ENCODE results near the gene ST6GALNAC6.

Gene ST6GALNAC6

DNA sequence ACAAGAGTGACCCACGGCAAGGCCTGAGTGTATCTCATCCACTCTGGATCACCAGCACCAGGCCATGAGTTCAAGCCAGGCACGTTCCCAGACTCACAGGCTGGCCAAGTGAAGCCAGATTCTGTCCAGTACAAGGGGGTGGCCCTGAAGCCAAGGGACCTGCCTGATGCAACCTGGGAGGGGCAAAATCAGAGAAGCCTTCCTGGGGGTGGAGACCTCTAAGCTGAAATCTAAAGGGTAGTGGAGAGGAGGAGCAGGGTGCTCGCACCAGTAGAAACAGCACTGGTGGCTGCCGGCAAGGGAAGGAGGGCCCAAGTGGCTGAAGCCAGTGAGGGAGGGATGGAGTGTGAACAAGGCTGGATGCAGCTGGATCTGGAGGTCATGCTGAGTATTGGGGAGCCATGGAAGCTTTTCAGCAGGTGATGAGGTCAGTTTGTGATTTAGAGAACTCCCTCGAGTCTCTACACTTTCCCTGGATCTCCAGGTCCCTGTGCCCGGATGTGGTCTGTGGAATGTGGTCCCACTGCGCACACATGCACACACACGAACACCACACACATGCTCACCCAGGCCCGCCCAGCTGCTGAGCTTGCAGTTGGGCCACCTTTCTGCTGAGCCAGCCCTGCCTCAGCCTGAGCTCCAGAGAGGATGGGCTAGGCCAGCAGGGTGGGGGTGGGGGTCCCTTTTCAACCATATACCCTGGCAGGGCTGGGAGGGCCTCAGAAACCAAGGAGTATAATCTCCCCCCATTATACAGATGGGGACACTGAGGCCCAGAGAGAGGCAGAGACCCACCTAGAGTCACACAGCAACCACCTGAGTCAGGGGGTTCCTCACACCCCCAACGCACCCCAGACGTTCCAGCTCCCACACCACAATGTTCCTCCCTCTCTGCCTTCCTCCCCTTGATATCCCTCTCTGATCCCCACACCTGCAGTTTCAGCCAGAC lies 29.5 kb upstream of the ST6GALNAC6 start:
- Histone ChIP-seq H2BK120ac (ENCODE audit: low read depth, low read length) (no peak overlapping the region), H3K4ac (ENCODE audit: low read depth in 1 of 2, low read length in 2 of 2) (no peak overlapping the region), H3K18ac (ENCODE audit: low read depth in 1 of 2, low read length in 2 of 2) (no peak overlapping the region), H3K79me1 (replicated peaks; ENCODE audit: low read length, poor library complexity, severe bottlenecking) (peaks cover 2% of the 10 kb centered on the region), H3K14ac (ENCODE audit: low read length in 2 of 2) (no peak overlapping the region), H2BK5ac (ENCODE audit: low read depth, low read length, poor library complexity, severe bottlenecking) (no peak overlapping the region), H3K27me3 (ENCODE audit: control insufficient read depth in 1 of 2, insufficient read depth in 1 of 2, low read length in 2 of 2) (peaks cover 0 to 30% of the 10 kb centered on the region in 2 experiments), H2AK5ac (ENCODE audit: low read length, severe bottlenecking) (no peak overlapping the region), H2AFZ (ENCODE audit: low read depth, low read length) (no peak overlapping the region), H3K36me3 (ENCODE audit: control insufficient read depth in 1 of 2, insufficient read depth in 2 of 2, low read depth in 1 of 2, low read length in 2 of 2) (peaks cover 2 to 8% of the 10 kb centered on the region in 2 experiments), H3K9ac (ENCODE audit: low read length) (no peak overlapping the region), H3K4me2 (ENCODE audit: low read length, poor library complexity, severe bottlenecking) (no peak overlapping the region), H3K27ac (ENCODE audit: low read length, poor library complexity, severe bottlenecking) (no peak overlapping the region), H3K9me3 (ENCODE audit: control insufficient read depth, low read length) (no peaks in the 10 kb centered on the region), H3K23ac (ENCODE audit: low read length in 2 of 2) (no peak overlapping the region), H4K91ac (ENCODE audit: low read length) (no peak overlapping the region), H3K4me3 (ENCODE audit: insufficient read depth in 1 of 2, low read depth in 1 of 2, low read length in 2 of 2) (no peak overlapping the region), H2BK15ac (ENCODE audit: low read depth, poor library complexity, severe bottlenecking) (peak overlapping the region; percentile 26), H2BK12ac (ENCODE audit: low read length in 2 of 2) (peak overlapping the region; percentile 21 to 75), H3K4me1 (ENCODE audit: control insufficient read depth, insufficient read depth, low read depth, low read length) (peaks cover 37% of the 10 kb centered on the region), H4K8ac (ENCODE audit: low read length) (no peak overlapping the region)
- 83% methylated on average over 11 of the region's 11 CpGs for WGBS
- DNase-seq: no peak

- H2BK5ac ChIP-seq (ENCODE audit: low read depth, low read length, poor library complexity, severe bottlenecking): no peak overlapping the region
Observed at GRCh38 chr9:127927988-127928675, 28.7 kb upstream of the ST6GALNAC6 start.

DNA sequence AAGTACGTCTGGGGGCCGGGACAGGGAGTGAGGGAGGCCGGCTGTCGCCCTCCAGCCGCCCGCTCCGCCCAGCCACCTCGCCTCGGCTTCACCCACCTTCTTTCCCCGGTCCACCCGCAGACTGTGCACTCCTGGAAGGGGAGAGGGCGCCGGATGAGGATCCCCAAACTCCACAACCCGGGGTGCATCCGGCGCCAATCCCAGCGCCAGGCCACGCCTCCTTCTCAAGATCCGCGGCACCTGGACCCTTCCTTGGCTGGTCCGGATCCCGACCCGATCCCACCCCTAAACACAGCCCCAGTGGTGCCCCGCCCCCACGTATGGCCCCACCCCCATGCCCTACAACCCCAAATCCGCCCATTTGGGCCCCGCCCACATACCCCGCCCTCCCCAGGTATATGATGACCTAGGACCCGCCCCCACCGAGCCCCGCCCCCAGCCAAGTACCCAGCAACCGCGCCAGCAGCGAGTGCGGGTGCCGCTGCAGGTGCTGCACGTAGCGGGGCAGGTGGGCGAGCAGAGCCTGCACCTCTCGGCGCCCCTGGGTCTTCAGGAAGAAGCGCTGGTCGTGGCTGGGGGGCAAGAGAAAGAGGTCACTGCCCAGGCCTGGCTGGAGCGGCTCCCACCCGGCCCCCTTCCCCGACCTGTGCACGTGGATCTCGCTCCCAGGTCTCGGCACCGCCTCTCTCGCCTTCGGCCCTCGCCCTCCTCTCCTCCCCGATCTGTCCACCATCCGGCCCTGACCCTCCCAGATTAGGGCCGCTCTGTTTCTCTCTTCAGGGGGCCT lies 28.0 kb upstream of the ST6GALNAC6 start:
- H3K18ac ChIP-seq (ENCODE audit: low read depth in 1 of 2, low read length in 2 of 2): peak overlapping the region in 1 of 2 experiments; percentile 48
- H2BK120ac ChIP-seq (ENCODE audit: low read depth, low read length): no peak overlapping the region
- no peak overlapping the region for H3K4ac ChIP-seq (ENCODE audit: low read depth in 1 of 2, low read length in 2 of 2)
- H3K27me3 ChIP-seq (ENCODE audit: control insufficient read depth in 1 of 2, insufficient read depth in 1 of 2, low read length in 2 of 2): peaks cover 0 to 30% of the 10 kb centered on the region in 2 experiments
- peak overlapping the region; percentile 47 for H2AFZ ChIP-seq (ENCODE audit: low read depth, low read length)
- no peak overlapping the region for H4K8ac ChIP-seq (ENCODE audit: low read length)
- no peak for DNase-seq
- no peak overlapping the region for H4K91ac ChIP-seq (ENCODE audit: low read length)
- H3K27ac ChIP-seq (ENCODE audit: low read length, poor library complexity, severe bottlenecking): no peak overlapping the region
- H3K4me2 ChIP-seq (ENCODE audit: low read length, poor library complexity, severe bottlenecking): peak overlapping the region; percentile 81
- no peak overlapping the region for H2AK5ac ChIP-seq (ENCODE audit: low read length, severe bottlenecking)
- no peaks in the 10 kb centered on the region for H3K79me1 ChIP-seq (replicated peaks; ENCODE audit: low read length, poor library complexity, severe bottlenecking)
- peak overlapping the region; percentile 71 for H3K9ac ChIP-seq (ENCODE audit: low read length)
- peaks cover 38% of the 10 kb centered on the region for H3K4me1 ChIP-seq (ENCODE audit: control insufficient read depth, insufficient read depth, low read depth, low read length)
- H2BK15ac ChIP-seq (ENCODE audit: low read depth, poor library complexity, severe bottlenecking): peak overlapping the region; percentile 15
- peak overlapping the region; percentile 41 to 72 for H3K4me3 ChIP-seq (ENCODE audit: insufficient read depth in 1 of 2, low read depth in 1 of 2, low read length in 2 of 2)
- H2BK5ac ChIP-seq (ENCODE audit: low read depth, low read length, poor library complexity, severe bottlenecking): no peak overlapping the region
- peak overlapping the region in 1 of 2 experiments; percentile 57 for H2BK12ac ChIP-seq (ENCODE audit: low read length in 2 of 2)
- WGBS: 9% methylated on average over 19 of the region's 56 CpGs
- H3K23ac ChIP-seq (ENCODE audit: low read length in 2 of 2): peak overlapping the region in 1 of 2 experiments; percentile 27
- no peaks in the 10 kb centered on the region for H3K9me3 ChIP-seq (ENCODE audit: control insufficient read depth, low read length)
- peaks cover 2 to 4% of the 10 kb centered on the region in 2 experiments for H3K36me3 ChIP-seq (ENCODE audit: control insufficient read depth in 1 of 2, insufficient read depth in 2 of 2, low read depth in 1 of 2, low read length in 2 of 2)
- H3K14ac ChIP-seq (ENCODE audit: low read length in 2 of 2): no peak overlapping the region

More at GRCh38 chr9:127927988-127928675, 28.7 kb upstream of the ST6GALNAC6 start:
- Histone ChIP-seq H2AK5ac (ENCODE audit: low read length, severe bottlenecking) (no peak overlapping the region), H2AFZ (ENCODE audit: low read depth, low read length) (no peak overlapping the region), H3K4ac (ENCODE audit: low read depth in 1 of 2, low read length in 2 of 2) (no peak overlapping the region), H2BK12ac (ENCODE audit: low read length in 2 of 2) (no peak overlapping the region), H3K36me3 (ENCODE audit: control insufficient read depth in 1 of 2, insufficient read depth in 2 of 2, low read depth in 1 of 2, low read length in 2 of 2) (peaks cover 2 to 7% of the 10 kb centered on the region in 2 experiments), H3K79me1 (replicated peaks; ENCODE audit: low read length, poor library complexity, severe bottlenecking) (peaks cover 2% of the 10 kb centered on the region), H3K9me3 (ENCODE audit: control insufficient read depth, low read length) (no peaks in the 10 kb centered on the region), H3K23ac (ENCODE audit: low read length in 2 of 2) (no peak overlapping the region), H3K27me3 (ENCODE audit: control insufficient read depth in 1 of 2, insufficient read depth in 1 of 2, low read length in 2 of 2) (peaks cover 0 to 30% of the 10 kb centered on the region in 2 experiments), H2BK15ac (ENCODE audit: low read depth, poor library complexity, severe bottlenecking) (peak overlapping the region; percentile 15), H2BK120ac (ENCODE audit: low read depth, low read length) (no peak overlapping the region), H3K4me3 (ENCODE audit: insufficient read depth in 1 of 2, low read depth in 1 of 2, low read length in 2 of 2) (no peak overlapping the region), H3K14ac (ENCODE audit: low read length in 2 of 2) (no peak overlapping the region), H3K4me2 (ENCODE audit: low read length, poor library complexity, severe bottlenecking) (no peak overlapping the region), H4K8ac (ENCODE audit: low read length) (no peak overlapping the region), H4K91ac (ENCODE audit: low read length) (no peak overlapping the region), H3K27ac (ENCODE audit: low read length, poor library complexity, severe bottlenecking) (no peak overlapping the region), H3K9ac (ENCODE audit: low read length) (no peak overlapping the region), H3K4me1 (ENCODE audit: control insufficient read depth, insufficient read depth, low read depth, low read length) (peaks cover 41% of the 10 kb centered on the region), H3K18ac (ENCODE audit: low read depth in 1 of 2, low read length in 2 of 2) (no peak overlapping the region)
- 20% methylated on average over 24 of the region's 24 CpGs for WGBS
- DNase-seq: no peak

Data from mesenchymal stem cell (in vitro differentiated cells and primary cell).